Measurements from ENCODE around the gene TDP2. TPM values are rescaled to one million over a fixed set of nuclear protein-coding genes. Genes with fewer than 3 reads are reported as not detected.
A peak's percentile ranks its signal among the peaks of the same experiment; 100 is the strongest.
"Not testable (repeated sequence)": the region's sequence is repeated elsewhere in the genome, so short reads cannot be mapped to it uniquely, and the experiment has no call there.

TDP2 gene
- total RNA-seq, 2 donors from 2014 or later = 48.1 to 48.4 TPM

DNA sequence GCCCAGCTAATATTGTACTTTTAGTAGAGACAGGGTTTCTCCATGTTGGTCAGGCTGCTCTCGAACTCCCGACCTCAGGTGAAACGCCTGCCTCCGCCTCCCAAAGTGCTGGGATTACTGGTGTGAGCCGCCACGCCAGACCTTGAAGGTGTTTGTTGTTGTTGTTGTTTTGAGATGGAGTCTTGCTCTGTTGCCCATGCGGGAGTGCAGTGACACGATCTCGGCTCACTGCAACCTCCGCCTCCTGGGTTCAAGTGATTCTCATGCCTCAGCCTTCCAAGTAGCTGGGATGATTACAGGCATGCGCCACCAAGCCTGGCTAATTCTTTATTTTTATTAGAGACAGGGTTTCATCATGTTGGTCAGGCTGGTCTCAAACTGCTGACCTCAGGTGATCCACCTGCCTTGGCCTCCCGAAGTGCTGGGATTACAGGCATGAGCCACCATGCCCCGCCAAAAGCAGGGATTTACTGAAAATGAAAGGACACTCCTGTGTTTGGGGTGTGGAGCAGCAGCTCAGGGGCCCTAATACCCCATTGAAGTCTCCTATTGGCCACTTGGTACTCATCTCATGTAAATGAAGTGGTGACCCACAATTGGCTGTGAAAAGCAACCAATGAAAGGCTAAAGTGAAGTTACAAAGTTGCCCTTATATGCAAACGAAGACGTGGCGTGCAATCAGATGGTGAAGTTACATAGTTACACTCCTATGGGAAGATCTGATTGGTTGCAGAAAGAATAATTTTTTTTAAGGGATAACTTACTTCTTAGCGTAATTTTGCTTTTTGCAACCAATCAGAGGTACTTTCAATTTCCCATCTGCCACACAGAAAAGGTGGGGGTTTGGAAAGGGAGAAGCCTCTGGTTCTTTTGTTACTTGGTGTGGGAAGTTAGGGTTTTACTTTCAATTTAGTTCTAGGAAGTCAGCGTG, 1.6 kb upstream of the TDP2 start:
- Mint-ChIP-seq H3K36me3 (peaks cover 25% of the 10 kb centered on the region), H3K4me3 (peak overlapping the region; percentile 97), H3K27ac (peak overlapping the region; percentile 47 to 94), H3K4me1 (ENCODE audit: low read depth in 2 of 2) (peaks cover 41 to 46% of the 10 kb centered on the region in 2 donors)
- not testable (repeated sequence) for DNase-seq (ENCODE audit: low spot score); ATAC-seq; H3K27me3 Mint-ChIP-seq; H3K9me3 Mint-ChIP-seq

DNA sequence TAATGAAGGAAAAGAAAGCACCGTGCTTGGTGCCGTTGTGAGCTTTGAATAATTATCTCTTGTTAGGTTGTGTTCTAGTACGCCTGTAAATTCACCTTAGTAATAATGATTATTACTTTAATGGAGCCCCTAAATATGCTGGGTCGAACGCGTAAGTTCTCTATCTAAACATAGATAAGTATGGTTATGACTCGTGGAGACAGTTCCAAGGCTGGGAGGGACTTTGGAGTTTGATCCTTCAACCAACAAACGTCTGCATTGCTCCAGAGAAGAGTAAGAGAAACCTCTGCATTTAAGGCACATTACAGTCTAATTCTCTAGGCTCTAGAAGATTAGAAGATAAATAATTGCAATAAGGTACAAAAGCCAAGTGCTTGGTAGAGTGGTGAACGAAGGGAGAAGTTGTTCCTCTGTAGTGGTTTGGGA, 692 bp upstream of the TDP2 start:
- Mint-ChIP-seq H3K4me3 (peak overlapping the region; percentile 97), H3K36me3 (peaks cover 30% of the 10 kb centered on the region), H3K4me1 (ENCODE audit: low read depth in 2 of 2) (peaks cover 48 to 53% of the 10 kb centered on the region in 2 donors), H3K27me3 (no peaks in the 10 kb centered on the region), H3K9me3 (no peaks in the 10 kb centered on the region), H3K27ac (peak overlapping the region; percentile 94 to 100)
- ATAC-seq (no peak), DNase-seq (ENCODE audit: low spot score) (no peak)

- DNase-seq (ENCODE audit: low spot score) (no peak), ATAC-seq (peak; percentile 50 to 58)
- Mint-ChIP-seq H3K36me3 (peaks cover 30% of the 10 kb centered on the region), H3K27ac (peak overlapping the region; percentile 94 to 100), H3K4me3 (peak overlapping the region; percentile 97), H3K4me1 (ENCODE audit: low read depth in 2 of 2) (peaks cover 48 to 62% of the 10 kb centered on the region in 2 donors), H3K9me3 (no peaks in the 10 kb centered on the region), H3K27me3 (no peaks in the 10 kb centered on the region)
Measured at GRCh38 chr6:24666097-24666640, 530 bp downstream of the TDP2 start.

DNA sequence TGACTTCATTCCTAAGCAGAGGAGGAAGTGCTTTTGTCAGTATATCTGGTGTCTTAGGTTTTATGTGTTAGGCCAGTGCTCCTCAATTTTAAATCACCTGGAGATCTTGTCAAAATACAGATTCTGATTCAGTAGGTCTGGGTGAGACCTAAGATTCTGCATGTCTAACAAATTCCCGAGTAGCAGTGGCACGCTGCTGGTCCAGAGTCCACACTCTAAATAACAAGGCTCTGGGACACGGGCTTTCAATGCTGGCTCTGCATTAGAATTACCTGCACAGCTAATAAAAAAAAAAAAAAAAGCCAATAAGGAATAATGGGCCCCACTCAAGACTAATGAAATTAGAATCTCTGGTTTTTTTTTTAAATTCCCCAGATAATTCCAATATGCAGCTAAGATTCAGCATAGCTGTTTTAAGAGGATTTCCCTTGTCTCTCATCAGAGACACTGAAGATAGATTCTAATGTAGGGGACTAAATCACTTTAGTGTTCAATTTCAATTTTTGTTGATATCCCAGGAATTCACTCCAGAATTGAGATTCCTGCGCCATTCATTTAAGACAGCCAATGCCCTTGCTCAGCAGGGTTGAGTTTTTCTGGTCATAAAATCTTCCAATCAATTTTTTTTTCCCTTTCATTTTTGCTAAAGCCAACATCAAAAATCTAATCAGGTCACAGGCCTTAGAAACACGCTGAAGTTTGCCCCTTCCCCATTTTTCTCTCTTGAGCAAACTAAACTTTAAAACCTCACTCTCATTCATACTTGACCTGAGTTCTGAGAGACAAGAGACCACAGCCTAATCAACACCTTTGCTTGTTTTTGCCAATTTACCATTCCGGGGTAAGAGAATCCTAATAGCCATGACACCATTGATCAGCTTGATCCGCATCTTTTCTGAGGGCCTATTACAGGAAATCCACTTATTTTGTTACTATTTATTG, 2.4 kb downstream of the TDP2 start:
- Mint-ChIP-seq H3K36me3 (peaks cover 17% of the 10 kb centered on the region), H3K9me3 (no peaks in the 10 kb centered on the region), H3K27me3 (no peaks in the 10 kb centered on the region), H3K27ac (peak overlapping the region; percentile 94 to 100), H3K4me1 (ENCODE audit: low read depth in 2 of 2) (peaks cover 48 to 62% of the 10 kb centered on the region in 2 donors), H3K4me3 (peak overlapping the region; percentile 97)
- no peak for DNase-seq (ENCODE audit: low spot score)
- no peak for ATAC-seq

- DNase-seq (ENCODE audit: low spot score) = no peak
- H3K4me1 Mint-ChIP-seq (ENCODE audit: low read depth in 2 of 2) = peaks cover 40 to 52% of the 10 kb centered on the region in 2 donors
- no peak overlapping the region for H3K4me3 Mint-ChIP-seq
- no peaks in the 10 kb centered on the region for H3K27me3 Mint-ChIP-seq
- ATAC-seq = no peak
- peaks cover 11% of the 10 kb centered on the region for H3K36me3 Mint-ChIP-seq
- no peaks in the 10 kb centered on the region for H3K9me3 Mint-ChIP-seq
- no peak overlapping the region for H3K27ac Mint-ChIP-seq
Measured at GRCh38 chr6:24663189-24663588, 3.5 kb downstream of the TDP2 start.

DNA sequence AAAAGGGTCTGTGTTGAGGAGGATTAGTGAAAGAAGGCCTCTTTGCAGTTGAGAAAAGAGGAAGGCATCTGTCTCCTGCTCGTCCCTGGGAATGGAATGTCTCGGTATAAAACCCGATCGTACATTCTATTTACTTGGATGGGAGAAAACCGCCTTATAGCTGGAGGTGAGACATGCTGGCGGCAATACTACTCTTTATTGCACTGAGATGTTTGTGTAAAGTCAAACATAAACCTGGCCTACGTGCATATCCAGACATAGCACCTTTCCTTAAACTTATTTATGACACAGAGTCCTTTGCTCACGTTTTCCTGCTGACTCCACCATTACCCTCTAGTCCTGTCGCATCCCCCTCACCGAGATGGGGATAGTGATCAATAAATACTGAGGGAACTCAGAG, 4.5 kb downstream of the TDP2 start:
- DNase-seq (ENCODE audit: low spot score) (no peak), ATAC-seq (no peak)
- Mint-ChIP-seq H3K27me3 (no peaks in the 10 kb centered on the region), H3K4me3 (no peak overlapping the region), H3K9me3 (no peaks in the 10 kb centered on the region), H3K4me1 (ENCODE audit: low read depth in 2 of 2) (peaks cover 36 to 47% of the 10 kb centered on the region in 2 donors), H3K36me3 (peaks cover 11% of the 10 kb centered on the region), H3K27ac (no peak overlapping the region)

- not testable (repeated sequence) for H3K27ac Mint-ChIP-seq; H3K9me3 Mint-ChIP-seq; H3K27me3 Mint-ChIP-seq; H3K4me3 Mint-ChIP-seq; ATAC-seq; DNase-seq (ENCODE audit: low spot score)
- H3K36me3 Mint-ChIP-seq = peaks cover 11% of the 10 kb centered on the region
- H3K4me1 Mint-ChIP-seq (ENCODE audit: low read depth in 2 of 2) = peaks cover 31 to 44% of the 10 kb centered on the region in 2 donors
Measured at GRCh38 chr6:24661759-24662158, 4.9 kb downstream of the TDP2 start.

DNA sequence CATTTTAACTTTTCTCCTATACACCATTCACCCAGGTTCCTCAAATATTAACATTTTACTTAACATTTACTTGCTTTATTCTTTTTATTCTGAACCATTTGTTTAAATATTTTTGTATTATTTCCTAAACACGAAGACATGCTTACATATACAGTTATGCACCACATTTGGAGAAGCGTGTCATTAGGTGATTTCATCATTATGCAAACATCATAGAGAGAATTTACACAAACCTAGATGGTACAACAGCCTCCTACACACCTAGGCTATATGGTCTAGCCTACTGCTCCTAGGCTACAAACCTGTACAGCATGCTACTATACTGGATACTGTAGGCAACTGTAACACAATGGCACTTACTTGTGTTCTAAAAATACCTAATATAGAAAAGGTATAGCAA, 6.6 kb downstream of the TDP2 start:
- no peak overlapping the region for H3K4me3 Mint-ChIP-seq
- H3K4me1 Mint-ChIP-seq (ENCODE audit: low read depth in 2 of 2) = peaks cover 33 to 46% of the 10 kb centered on the region in 2 donors
- H3K9me3 Mint-ChIP-seq = no peaks in the 10 kb centered on the region
- DNase-seq (ENCODE audit: low spot score) (no peak), ATAC-seq (no peak)
- H3K36me3 Mint-ChIP-seq = peaks cover 22% of the 10 kb centered on the region
- no peak overlapping the region for H3K27ac Mint-ChIP-seq
- no peaks in the 10 kb centered on the region for H3K27me3 Mint-ChIP-seq

GRCh38 chr6:24659561-24659960, 7.1 kb downstream of the TDP2 start:
- ATAC-seq (no peak), DNase-seq (ENCODE audit: low spot score) (no peak)
- Mint-ChIP-seq H3K36me3 (peaks cover 19% of the 10 kb centered on the region), H3K27me3 (no peaks in the 10 kb centered on the region), H3K27ac (no peak overlapping the region), H3K4me3 (no peak overlapping the region), H3K4me1 (ENCODE audit: low read depth in 2 of 2) (peaks cover 28 to 41% of the 10 kb centered on the region in 2 donors), H3K9me3 (no peaks in the 10 kb centered on the region)

- H3K4me3 Mint-ChIP-seq = no peak overlapping the region
- H3K27me3 Mint-ChIP-seq = no peaks in the 10 kb centered on the region
- H3K9me3 Mint-ChIP-seq = no peaks in the 10 kb centered on the region
- peaks cover 25 to 37% of the 10 kb centered on the region in 2 donors for H3K4me1 Mint-ChIP-seq (ENCODE audit: low read depth in 2 of 2)
- no peak overlapping the region for H3K27ac Mint-ChIP-seq
- H3K36me3 Mint-ChIP-seq = peaks cover 17% of the 10 kb centered on the region
- no peak for ATAC-seq
- DNase-seq (ENCODE audit: low spot score) = no peak
Measured at GRCh38 chr6:24658573-24659560, 7.8 kb downstream of the TDP2 start.

GRCh38 chr6:24655215-24655614, 11.5 kb downstream of the TDP2 start:
- Mint-ChIP-seq H3K4me1 (ENCODE audit: low read depth in 2 of 2) (peaks cover 12 to 16% of the 10 kb centered on the region in 2 donors), H3K4me3 (no peak overlapping the region), H3K36me3 (peaks cover 33% of the 10 kb centered on the region), H3K27ac (peak overlapping the region; percentile 4 to 43), H3K27me3 (no peaks in the 10 kb centered on the region), H3K9me3 (no peaks in the 10 kb centered on the region)
- DNase-seq (ENCODE audit: low spot score) = no peak
- ATAC-seq = no peak

- H3K4me1 Mint-ChIP-seq (ENCODE audit: low read depth in 2 of 2) = peaks cover 13 to 14% of the 10 kb centered on the region in 2 donors
- no peaks in the 10 kb centered on the region for H3K9me3 Mint-ChIP-seq
- H3K4me3 Mint-ChIP-seq = no peak overlapping the region
- DNase-seq (ENCODE audit: low spot score) (no peak), ATAC-seq (no peak)
- no peak overlapping the region for H3K27ac Mint-ChIP-seq
- H3K36me3 Mint-ChIP-seq = peaks cover 22% of the 10 kb centered on the region
- peaks cover 3 to 4% of the 10 kb centered on the region in 2 donors for H3K27me3 Mint-ChIP-seq
Measured at GRCh38 chr6:24650365-24650764, 16.3 kb downstream of the TDP2 start.

Measured in natural killer cell treated with Interleukin-12 subunit alpha and Interleukin-12 subunit beta and Interleukin-15 and Interleukin-18, amount 100 ng/mL, for 72 hours (primary cell).